ENCODE measurements around the gene WNT3. TPM values are rescaled to one million over a fixed set of nuclear protein-coding genes. Genes with fewer than 3 reads are reported as not detected.
"Not testable (repeated sequence)": the region's sequence is repeated elsewhere in the genome, so short reads cannot be mapped to it uniquely, and the experiment has no call there.

The WNT3 gene
- total RNA-seq, 2 donors from 2014 or later = 0.20 to 0.29 TPM

- Mint-ChIP-seq H3K36me3 (peaks cover 6% of the 10 kb centered on the region), H3K4me1 (ENCODE audit: low read depth in 2 of 2) (no peaks in the 10 kb centered on the region), H3K4me3 (no peak overlapping the region), H3K9me3 (peaks cover under 1% of the 10 kb centered on the region), H3K27me3 (peaks cover 49 to 66% of the 10 kb centered on the region in 2 donors), H3K27ac (no peak overlapping the region)
- no peak for DNase-seq (ENCODE audit: low spot score)
- ATAC-seq = peak in 1 of 2 donors; percentile 34
Observed at GRCh38 chr17:46848534-46848933, 30.0 kb upstream of the WNT3 start.

- Mint-ChIP-seq H3K27ac (no peak overlapping the region), H3K27me3 (peaks cover 50 to 67% of the 10 kb centered on the region in 2 donors), H3K4me3 (no peak overlapping the region), H3K36me3 (peaks cover 16% of the 10 kb centered on the region), H3K9me3 (peaks cover 9% of the 10 kb centered on the region), H3K4me1 (ENCODE audit: low read depth in 2 of 2) (no peaks in the 10 kb centered on the region)
- no peak for DNase-seq (ENCODE audit: low spot score)
- ATAC-seq = no peak
Observed at GRCh38 chr17:46847204-46848191, 29.0 kb upstream of the WNT3 start.

- Mint-ChIP-seq H3K4me1 (ENCODE audit: low read depth in 2 of 2) (peaks cover 0 to 3% of the 10 kb centered on the region in 2 donors), H3K9me3 (peaks cover 9% of the 10 kb centered on the region), H3K27me3 (peaks cover 33 to 43% of the 10 kb centered on the region in 2 donors), H3K4me3 (no peak overlapping the region), H3K27ac (no peak overlapping the region), H3K36me3 (peaks cover 16% of the 10 kb centered on the region)
- DNase-seq (ENCODE audit: low spot score) (peak; percentile 51), ATAC-seq (no peak)
Observed at GRCh38 chr17:46842835-46843234, 24.3 kb upstream of the WNT3 start.

- peak; percentile 59 for DNase-seq (ENCODE audit: low spot score)
- Mint-ChIP-seq H3K4me1 (ENCODE audit: low read depth in 2 of 2) (peaks cover 0 to 3% of the 10 kb centered on the region in 2 donors), H3K4me3 (no peak overlapping the region), H3K36me3 (peaks cover 16% of the 10 kb centered on the region), H3K27ac (no peak overlapping the region), H3K9me3 (peaks cover 9% of the 10 kb centered on the region), H3K27me3 (peaks cover 25 to 33% of the 10 kb centered on the region in 2 donors)
- peak in 1 of 2 donors; percentile 33 for ATAC-seq
Observed at GRCh38 chr17:46841561-46842379, 23.3 kb upstream of the WNT3 start.

- Mint-ChIP-seq H3K27me3 (peaks cover 29 to 33% of the 10 kb centered on the region in 2 donors), H3K36me3 (peaks cover 16% of the 10 kb centered on the region), H3K4me1 (ENCODE audit: low read depth in 2 of 2) (peaks cover 7 to 11% of the 10 kb centered on the region in 2 donors)
- H3K27ac Mint-ChIP-seq; H3K9me3 Mint-ChIP-seq; DNase-seq (ENCODE audit: low spot score); H3K4me3 Mint-ChIP-seq; ATAC-seq: not testable (repeated sequence)
Observed at GRCh38 chr17:46840596-46840995, 22.1 kb upstream of the WNT3 start.

GRCh38 chr17:46839211-46839610, 20.7 kb upstream of the WNT3 start:
- Mint-ChIP-seq H3K27ac (no peak overlapping the region), H3K36me3 (peaks cover 12% of the 10 kb centered on the region), H3K9me3 (peaks cover 9% of the 10 kb centered on the region), H3K4me1 (ENCODE audit: low read depth in 2 of 2) (peaks cover 7 to 11% of the 10 kb centered on the region in 2 donors), H3K27me3 (peaks cover 24 to 30% of the 10 kb centered on the region in 2 donors), H3K4me3 (no peak overlapping the region)
- DNase-seq (ENCODE audit: low spot score) (peak; percentile 22), ATAC-seq (no peak)

GRCh38 chr17:46837521-46837920, 19.0 kb upstream of the WNT3 start:
- ATAC-seq (no peak), DNase-seq (ENCODE audit: low spot score) (peak; percentile 23)
- H3K4me1 Mint-ChIP-seq (ENCODE audit: low read depth in 2 of 2) = peaks cover 7 to 11% of the 10 kb centered on the region in 2 donors
- no peaks in the 10 kb centered on the region for H3K9me3 Mint-ChIP-seq
- H3K27ac Mint-ChIP-seq = no peak overlapping the region
- peaks cover 12 to 22% of the 10 kb centered on the region in 2 donors for H3K27me3 Mint-ChIP-seq
- H3K36me3 Mint-ChIP-seq = peaks cover under 1% of the 10 kb centered on the region
- no peak overlapping the region for H3K4me3 Mint-ChIP-seq

- Mint-ChIP-seq H3K4me1 (ENCODE audit: low read depth in 2 of 2) (peaks cover 7 to 11% of the 10 kb centered on the region in 2 donors), H3K4me3 (no peak overlapping the region), H3K9me3 (no peaks in the 10 kb centered on the region), H3K27me3 (peaks cover 8 to 24% of the 10 kb centered on the region in 2 donors), H3K36me3 (no peaks in the 10 kb centered on the region), H3K27ac (peak overlapping the region in 1 of 2 donors; percentile 80)
- DNase-seq (ENCODE audit: low spot score) (no peak), ATAC-seq (peak in 1 of 2 donors; percentile 43)
Observed at GRCh38 chr17:46836500-46836899, 18.0 kb upstream of the WNT3 start.

GRCh38 chr17:46834846-46835245, 16.4 kb upstream of the WNT3 start:
- H3K27me3 Mint-ChIP-seq = peaks cover 0 to 16% of the 10 kb centered on the region in 2 donors
- H3K4me1 Mint-ChIP-seq (ENCODE audit: low read depth in 2 of 2) = peaks cover 7 to 8% of the 10 kb centered on the region in 2 donors
- H3K36me3 Mint-ChIP-seq = no peaks in the 10 kb centered on the region
- DNase-seq (ENCODE audit: low spot score) = peak; percentile 12
- H3K4me3 Mint-ChIP-seq = no peak overlapping the region
- no peak for ATAC-seq
- no peak overlapping the region for H3K27ac Mint-ChIP-seq
- no peaks in the 10 kb centered on the region for H3K9me3 Mint-ChIP-seq

GRCh38 chr17:46833840-46834208, 15.3 kb upstream of the WNT3 start:
- no peak overlapping the region for H3K4me3 Mint-ChIP-seq
- H3K4me1 Mint-ChIP-seq (ENCODE audit: low read depth in 2 of 2) = peaks cover 7 to 8% of the 10 kb centered on the region in 2 donors
- peaks cover 0 to 18% of the 10 kb centered on the region in 2 donors for H3K27me3 Mint-ChIP-seq
- no peak overlapping the region for H3K27ac Mint-ChIP-seq
- H3K36me3 Mint-ChIP-seq = no peaks in the 10 kb centered on the region
- ATAC-seq (no peak), DNase-seq (ENCODE audit: low spot score) (no peak)
- no peaks in the 10 kb centered on the region for H3K9me3 Mint-ChIP-seq

GRCh38 chr17:46832945-46833839, 14.7 kb upstream of the WNT3 start:
- no peak overlapping the region for H3K27ac Mint-ChIP-seq
- H3K4me1 Mint-ChIP-seq (ENCODE audit: low read depth in 2 of 2) = peaks cover 7 to 8% of the 10 kb centered on the region in 2 donors
- ATAC-seq (no peak), DNase-seq (ENCODE audit: low spot score) (no peak)
- H3K36me3 Mint-ChIP-seq = no peaks in the 10 kb centered on the region
- H3K4me3 Mint-ChIP-seq = no peak overlapping the region
- H3K9me3 Mint-ChIP-seq = no peaks in the 10 kb centered on the region
- peaks cover 0 to 18% of the 10 kb centered on the region in 2 donors for H3K27me3 Mint-ChIP-seq

- Mint-ChIP-seq H3K9me3 (no peaks in the 10 kb centered on the region), H3K27ac (no peak overlapping the region), H3K4me3 (no peak overlapping the region), H3K36me3 (no peaks in the 10 kb centered on the region), H3K27me3 (peaks cover 0 to 17% of the 10 kb centered on the region in 2 donors), H3K4me1 (ENCODE audit: low read depth in 2 of 2) (peaks cover 7 to 8% of the 10 kb centered on the region in 2 donors)
- no peak for DNase-seq (ENCODE audit: low spot score)
- ATAC-seq = no peak
Observed at GRCh38 chr17:46832331-46832821, 13.9 kb upstream of the WNT3 start.

All from natural killer cell treated with Interleukin-12 subunit alpha and Interleukin-12 subunit beta and Interleukin-15 and Interleukin-18, amount 100 ng/mL, for 72 hours (primary cell).